ENCODE data around the gene PIERCE2.

GRCh38 chr15:55403531-55403930 is 4.8 kb upstream of the PIERCE2 start:
- TF ChIP-seq, protein P1, sequence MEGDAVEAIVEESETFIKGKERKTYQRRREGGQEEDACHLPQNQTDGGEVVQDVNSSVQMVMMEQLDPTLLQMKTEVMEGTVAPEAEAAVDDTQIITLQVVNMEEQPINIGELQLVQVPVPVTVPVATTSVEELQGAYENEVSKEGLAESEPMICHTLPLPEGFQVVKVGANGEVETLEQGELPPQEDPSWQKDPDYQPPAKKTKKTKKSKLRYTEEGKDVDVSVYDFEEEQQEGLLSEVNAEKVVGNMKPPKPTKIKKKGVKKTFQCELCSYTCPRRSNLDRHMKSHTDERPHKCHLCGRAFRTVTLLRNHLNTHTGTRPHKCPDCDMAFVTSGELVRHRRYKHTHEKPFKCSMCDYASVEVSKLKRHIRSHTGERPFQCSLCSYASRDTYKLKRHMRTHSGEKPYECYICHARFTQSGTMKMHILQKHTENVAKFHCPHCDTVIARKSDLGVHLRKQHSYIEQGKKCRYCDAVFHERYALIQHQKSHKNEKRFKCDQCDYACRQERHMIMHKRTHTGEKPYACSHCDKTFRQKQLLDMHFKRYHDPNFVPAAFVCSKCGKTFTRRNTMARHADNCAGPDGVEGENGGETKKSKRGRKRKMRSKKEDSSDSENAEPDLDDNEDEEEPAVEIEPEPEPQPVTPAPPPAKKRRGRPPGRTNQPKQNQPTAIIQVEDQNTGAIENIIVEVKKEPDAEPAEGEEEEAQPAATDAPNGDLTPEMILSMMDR (IDR thresholded peaks at IDR 0.05; ENCODE audit: low read length), result no peak
- no peak for TF ChIP-seq EZH2phosphoT487 (IDR thresholded peaks at IDR 0.05; ENCODE audit: low read length)
- no peak for TF ChIP-seq EZH2 (optimal IDR thresholded peaks at IDR 0.05; ENCODE audit: low read depth, low read length)
